Subcutaneous abdominal adipose tissue (tissue), 5 donors: ENCODE measurements around the gene SRRM1.
"Not testable (repeated sequence)": the region's sequence is repeated elsewhere in the genome, so short reads cannot be mapped to it uniquely, and the experiment has no call there.

ENCODE experiments used
- H3K27ac ChIP-seq: one replicate; pipeline ENCODE4 v1.7.0; 2013; ENCODE audit warnings: low read depth, mild to moderate bottlenecking, inconsistent platforms, low read length, moderate library complexity
- H3K27me3 ChIP-seq, 5 donors: one replicate each; pipeline ENCODE4 v1.7.0; 2013; ENCODE audit warnings: low read length in 5 of 5, inconsistent platforms in 1 of 5; ENCODE audit not compliant: control insufficient read depth in 5 of 5, insufficient read depth in 4 of 5
- H3K36me3 ChIP-seq, 5 donors: one replicate each; pipeline ENCODE4 v1.7.0; 2013; ENCODE audit warnings: low read length in 5 of 5; ENCODE audit not compliant: control insufficient read depth in 5 of 5, insufficient read depth in 5 of 5
- H3K4me1 ChIP-seq, 5 donors: one replicate each; pipeline ENCODE4 v1.7.0; 2013; ENCODE audit warnings: low read length in 5 of 5, mild to moderate bottlenecking in 3 of 5, moderate library complexity in 1 of 5; ENCODE audit not compliant: control insufficient read depth in 5 of 5, insufficient read depth in 5 of 5
- H3K4me3 ChIP-seq, 5 donors: one replicate each; pipeline ENCODE4 v1.7.0; 2013; ENCODE audit warnings: low read length in 5 of 5, low read depth in 1 of 5
- H3K9ac ChIP-seq, 5 donors: one replicate each; pipeline ENCODE4 v1.7.0; 2013; ENCODE audit warnings: low read length in 5 of 5, mild to moderate bottlenecking in 4 of 5, moderate library complexity in 3 of 5
- H3K9me3 ChIP-seq, 5 donors: one replicate each; pipeline ENCODE4 v1.7.0; 2013; ENCODE audit warnings: low read length in 5 of 5; ENCODE audit not compliant: control insufficient read depth in 5 of 5
- donor health status: healthy.
- donor health status: healthy.
- donor health status: healthy.
- donor health status: healthy.
- donor health status: healthy.

Gene SRRM1

DNA sequence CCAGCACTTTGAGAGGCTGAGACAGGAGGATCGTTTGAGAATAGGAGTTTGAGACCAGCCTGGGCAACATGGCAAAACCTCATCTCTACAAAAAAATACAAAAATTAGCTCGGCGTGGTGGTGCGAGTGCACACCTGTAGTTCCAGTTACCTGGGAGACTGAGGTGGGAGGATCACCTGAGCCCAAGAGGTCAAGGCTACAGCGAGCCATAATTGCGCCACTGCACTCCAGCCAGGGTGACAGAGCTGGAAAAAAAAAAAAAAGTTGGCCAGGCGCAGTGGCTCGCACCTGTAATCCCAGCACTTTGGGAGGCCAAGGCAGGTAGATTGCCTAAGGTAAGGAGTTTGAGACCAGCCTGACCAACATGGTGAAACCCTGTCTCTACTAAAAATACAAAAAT lies 55.2 kb downstream of the SRRM1 start:
- H3K27ac ChIP-seq: not testable (repeated sequence)
- peaks cover 8 to 36% (median 11%) of the 10 kb centered on the region in 5 donors for H3K4me1 ChIP-seq

DNA sequence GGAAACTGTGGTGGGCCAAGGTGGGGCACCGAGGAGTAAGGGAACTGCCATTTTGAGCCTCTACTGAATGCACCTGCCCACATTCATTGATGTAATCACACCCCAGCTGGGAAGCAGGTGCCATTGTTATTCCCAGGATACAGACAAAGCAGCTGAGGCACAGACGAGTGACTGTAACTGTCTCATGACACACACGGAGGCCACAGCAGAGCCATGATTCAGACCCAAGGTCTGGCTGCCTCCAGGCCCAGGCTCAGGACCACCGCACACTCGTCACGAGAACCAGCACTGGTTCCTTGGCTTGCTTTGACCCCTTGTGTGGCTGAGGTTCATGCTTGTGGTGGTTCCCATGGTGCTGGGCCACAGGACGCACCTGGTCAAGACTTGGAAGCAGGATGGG lies 56.5 kb downstream of the SRRM1 start:
- no peak overlapping the region for H3K4me3 ChIP-seq
- no peak overlapping the region for H3K9ac ChIP-seq
- H3K36me3 ChIP-seq: no peaks in the 10 kb centered on the region
- H3K9me3 ChIP-seq: no peaks in the 10 kb centered on the region
- H3K27ac ChIP-seq: no peak overlapping the region
- peaks cover 0 to 2% (median 0%) of the 10 kb centered on the region in 5 donors for H3K27me3 ChIP-seq
- peaks cover 0 to 30% (median 7%) of the 10 kb centered on the region in 5 donors for H3K4me1 ChIP-seq

More for the DNA sequence above, 55.2 kb downstream of the SRRM1 start:
- H3K27me3 ChIP-seq, H3K9ac ChIP-seq, H3K36me3 ChIP-seq, H3K9me3 ChIP-seq, H3K4me3 ChIP-seq: not testable (repeated sequence)

DNA sequence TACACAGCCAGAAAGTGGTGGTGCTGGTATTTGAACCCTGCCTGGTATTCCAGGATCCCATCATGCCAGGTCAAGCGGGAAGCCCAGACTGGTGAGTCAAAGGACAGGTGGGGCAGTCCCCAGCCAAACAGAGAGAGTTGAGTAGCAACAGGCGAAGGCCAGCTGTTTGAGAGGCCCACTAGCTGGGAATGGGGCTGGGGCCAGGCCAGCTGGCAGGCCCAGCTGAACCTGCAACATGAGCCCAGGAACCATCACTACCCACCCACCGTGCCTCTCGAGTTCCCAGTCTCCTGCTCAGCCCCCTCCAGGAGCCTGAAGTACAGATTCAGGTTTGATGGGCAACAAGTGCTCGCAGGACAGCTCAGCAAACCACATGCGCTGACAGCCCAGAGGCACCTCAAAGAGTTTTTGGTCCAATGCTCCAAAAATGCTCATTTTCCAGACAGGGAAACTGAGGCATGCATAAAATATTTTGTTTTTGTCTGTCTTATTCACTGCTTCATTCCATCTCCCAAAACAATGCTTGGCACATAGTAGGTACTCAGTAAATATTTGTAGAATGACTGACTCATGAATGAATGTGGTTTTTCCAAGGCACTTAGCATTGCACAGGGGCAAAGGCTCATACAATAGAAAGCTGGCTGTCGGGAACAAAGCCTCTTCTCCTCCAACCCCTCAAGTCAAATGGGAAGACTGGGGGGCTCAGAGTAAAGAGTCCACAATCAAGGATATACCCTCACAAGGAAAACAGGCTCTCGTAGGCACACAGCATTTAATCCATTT lies 59.6 kb downstream of the SRRM1 start:
- peaks cover 3 to 27% (median 13%) of the 10 kb centered on the region in 5 donors for H3K4me1 ChIP-seq
- H3K4me3 ChIP-seq: no peak overlapping the region
- no peaks in the 10 kb centered on the region for H3K27me3 ChIP-seq
- H3K9ac ChIP-seq: no peak overlapping the region
- H3K36me3 ChIP-seq: no peaks in the 10 kb centered on the region
- H3K27ac ChIP-seq: no peak overlapping the region
- H3K9me3 ChIP-seq: no peaks in the 10 kb centered on the region

DNA sequence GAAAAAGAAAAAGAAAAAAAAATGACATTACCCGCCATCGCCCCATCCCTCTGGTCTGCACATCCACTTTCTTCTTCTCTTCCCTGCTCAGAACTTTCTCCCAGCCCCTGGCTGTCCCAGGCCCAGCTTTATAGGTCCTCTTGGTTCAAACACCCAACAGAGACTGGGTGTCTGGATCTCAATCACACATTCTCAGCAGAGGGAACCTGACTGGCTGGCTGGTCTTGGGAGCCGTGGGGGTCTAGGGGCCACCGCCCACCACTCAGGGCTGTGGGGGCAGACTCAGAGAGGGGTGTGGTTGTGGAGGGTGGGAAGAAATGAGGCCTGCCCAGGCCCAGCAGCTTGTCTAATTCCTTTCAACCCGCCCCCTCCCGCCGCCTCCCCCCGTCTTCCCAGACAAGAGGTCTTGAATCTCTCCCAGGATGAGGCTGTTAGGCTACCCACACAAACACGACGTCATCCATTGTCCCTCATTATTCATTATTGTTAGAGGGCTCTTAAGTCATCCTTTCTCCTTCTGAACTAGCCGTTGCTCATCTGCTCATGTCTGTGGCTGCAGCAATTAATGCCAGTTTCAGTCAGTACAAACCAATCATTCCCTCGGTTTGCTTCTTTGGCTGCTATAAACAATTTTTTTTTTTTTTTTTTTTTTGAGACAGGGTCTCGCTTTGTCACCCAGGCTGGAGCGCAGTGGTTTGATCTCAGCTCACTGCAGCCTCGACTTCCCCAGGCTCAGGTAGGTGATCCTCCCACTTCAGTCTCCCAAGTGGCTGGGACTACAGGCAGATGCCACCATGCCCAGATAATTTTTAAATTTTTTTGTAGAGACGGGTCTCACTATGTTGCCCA lies 61.5 kb downstream of the SRRM1 start:
- no peaks in the 10 kb centered on the region for H3K36me3 ChIP-seq
- H3K9ac ChIP-seq: peak overlapping the region in 1 of 5 donors; percentile 20
- H3K4me3 ChIP-seq: peak overlapping the region in 3 of 5 donors; percentile 52 to 72 (median 65)
- H3K9me3 ChIP-seq: no peaks in the 10 kb centered on the region
- peaks cover 3 to 20% (median 16%) of the 10 kb centered on the region in 5 donors for H3K4me1 ChIP-seq
- no peaks in the 10 kb centered on the region for H3K27me3 ChIP-seq
- peak overlapping the region; percentile 60 for H3K27ac ChIP-seq

DNA sequence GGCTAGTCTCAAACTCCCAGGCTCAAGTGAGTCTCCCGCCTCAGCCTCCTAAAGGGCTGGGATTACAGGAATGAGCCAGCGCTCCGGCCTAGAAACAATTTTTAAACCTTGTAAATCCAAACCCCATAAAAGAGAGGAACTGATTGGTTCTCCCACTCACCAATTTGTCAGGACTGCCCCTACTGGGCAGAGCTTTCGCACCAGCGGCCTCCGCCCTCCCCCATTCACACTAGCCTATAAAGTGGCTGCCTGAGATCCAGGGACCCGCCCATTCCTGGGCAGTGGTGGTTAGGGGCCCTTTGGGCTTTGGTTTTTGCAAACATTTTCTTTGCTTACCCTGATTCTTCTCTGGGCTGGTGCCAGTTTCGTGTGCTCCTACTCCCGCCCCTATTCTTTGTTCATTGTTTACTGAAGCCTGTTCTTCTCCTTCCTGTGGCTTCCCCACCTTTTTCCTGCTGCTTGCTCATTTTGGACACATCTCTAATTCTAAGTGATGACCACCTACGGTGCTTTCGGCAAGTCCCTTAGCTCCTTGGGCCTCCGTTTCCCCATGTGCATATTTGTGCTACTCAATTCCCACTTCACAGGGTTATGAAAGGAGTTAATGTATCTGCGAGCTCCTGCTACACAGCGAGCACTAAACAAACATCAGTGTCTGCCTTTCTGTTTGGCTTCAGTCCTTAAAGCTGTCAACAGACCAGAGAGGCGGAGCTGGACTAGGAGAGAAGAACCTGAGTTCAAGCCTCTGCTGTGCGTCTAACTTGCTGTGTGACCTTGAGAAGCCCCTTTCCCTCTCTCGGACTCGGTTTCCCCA lies 62.4 kb downstream of the SRRM1 start:
- Histone ChIP-seq H3K27ac (peak overlapping the region; percentile 60), H3K4me1 (peaks cover 3 to 17% (median 14%) of the 10 kb centered on the region in 5 donors), H3K9ac (peak overlapping the region; percentile 19 to 54 (median 43)), H3K36me3 (no peaks in the 10 kb centered on the region), H3K4me3 (peak overlapping the region; percentile 37 to 72 (median 57)), H3K27me3 (no peaks in the 10 kb centered on the region), H3K9me3 (no peaks in the 10 kb centered on the region)

DNA sequence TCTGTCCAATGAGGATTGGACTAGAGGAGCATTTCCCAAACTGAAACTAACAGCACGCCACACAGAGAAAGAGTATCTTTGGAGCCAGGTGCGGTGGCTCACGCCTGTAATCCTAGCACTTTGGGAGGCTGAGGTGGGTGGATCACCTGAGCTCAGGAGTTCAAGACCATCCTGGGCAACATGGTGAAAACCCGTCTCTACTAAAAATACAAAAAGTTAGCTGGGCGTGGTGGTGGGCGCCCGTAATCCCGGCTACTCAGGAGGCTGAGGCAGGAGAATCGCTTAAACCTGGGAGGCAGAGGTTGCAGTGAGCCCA lies 62.9 kb downstream of the SRRM1 start:
- H3K27ac ChIP-seq: peak overlapping the region; percentile 60
- not testable (repeated sequence) for H3K9me3 ChIP-seq, H3K27me3 ChIP-seq, H3K36me3 ChIP-seq
- peak overlapping the region in 4 of 5 donors; percentile 37 to 72 (median 54) for H3K4me3 ChIP-seq
- H3K9ac ChIP-seq: peak overlapping the region in 3 of 5 donors; percentile 19 to 54 (median 43)
- peaks cover 3 to 17% (median 14%) of the 10 kb centered on the region in 5 donors for H3K4me1 ChIP-seq

DNA sequence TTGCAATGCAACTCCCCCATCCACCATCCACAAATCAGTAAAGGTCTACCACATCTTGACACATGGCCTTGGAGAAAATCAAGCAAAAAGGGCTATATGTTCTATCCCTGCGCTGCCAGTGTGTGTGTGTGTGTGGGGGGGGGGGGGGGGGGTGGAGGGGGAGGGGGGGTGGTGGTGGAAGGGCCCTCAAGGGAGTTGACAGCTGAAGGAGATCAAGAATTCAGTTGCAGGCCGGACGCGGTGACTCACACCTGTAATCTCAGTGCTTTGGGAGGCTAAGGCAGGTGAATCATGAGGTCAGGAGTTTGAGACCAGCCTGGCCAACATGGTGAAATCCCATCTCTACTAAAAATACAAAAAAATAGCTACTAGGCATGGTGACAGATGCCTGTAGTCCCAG lies 64.6 kb downstream of the SRRM1 start:
- Histone ChIP-seq H3K9ac (no peak overlapping the region), H3K27me3 (no peaks in the 10 kb centered on the region), H3K27ac (no peak overlapping the region), H3K4me3 (no peak overlapping the region), H3K36me3 (no peaks in the 10 kb centered on the region), H3K4me1 (peaks cover 3 to 17% (median 14%) of the 10 kb centered on the region in 5 donors), H3K9me3 (no peaks in the 10 kb centered on the region)

DNA sequence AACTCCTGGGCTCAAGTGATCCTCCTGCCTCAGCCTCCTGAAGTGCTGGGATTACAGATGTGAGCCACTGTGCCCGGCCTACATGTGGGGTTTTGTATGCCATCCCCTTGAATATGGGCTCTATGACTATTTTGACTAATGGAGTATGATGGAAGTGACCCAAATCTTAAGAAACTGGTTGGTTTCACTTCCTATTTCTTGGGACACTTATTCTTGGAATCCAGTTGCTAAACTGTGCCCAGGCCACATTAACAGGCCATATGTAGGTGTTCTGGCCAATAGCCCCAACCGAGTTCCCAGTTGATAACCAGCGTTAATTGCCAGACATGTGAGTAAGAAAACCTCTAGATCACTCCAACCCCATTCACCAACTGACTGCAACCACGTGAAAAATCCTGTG lies 65.8 kb downstream of the SRRM1 start:
- H3K4me1 ChIP-seq: peaks cover 3 to 17% (median 14%) of the 10 kb centered on the region in 5 donors
- no peaks in the 10 kb centered on the region for H3K36me3 ChIP-seq
- no peaks in the 10 kb centered on the region for H3K9me3 ChIP-seq
- no peak overlapping the region for H3K4me3 ChIP-seq
- no peak overlapping the region for H3K27ac ChIP-seq
- no peaks in the 10 kb centered on the region for H3K27me3 ChIP-seq
- no peak overlapping the region for H3K9ac ChIP-seq

DNA sequence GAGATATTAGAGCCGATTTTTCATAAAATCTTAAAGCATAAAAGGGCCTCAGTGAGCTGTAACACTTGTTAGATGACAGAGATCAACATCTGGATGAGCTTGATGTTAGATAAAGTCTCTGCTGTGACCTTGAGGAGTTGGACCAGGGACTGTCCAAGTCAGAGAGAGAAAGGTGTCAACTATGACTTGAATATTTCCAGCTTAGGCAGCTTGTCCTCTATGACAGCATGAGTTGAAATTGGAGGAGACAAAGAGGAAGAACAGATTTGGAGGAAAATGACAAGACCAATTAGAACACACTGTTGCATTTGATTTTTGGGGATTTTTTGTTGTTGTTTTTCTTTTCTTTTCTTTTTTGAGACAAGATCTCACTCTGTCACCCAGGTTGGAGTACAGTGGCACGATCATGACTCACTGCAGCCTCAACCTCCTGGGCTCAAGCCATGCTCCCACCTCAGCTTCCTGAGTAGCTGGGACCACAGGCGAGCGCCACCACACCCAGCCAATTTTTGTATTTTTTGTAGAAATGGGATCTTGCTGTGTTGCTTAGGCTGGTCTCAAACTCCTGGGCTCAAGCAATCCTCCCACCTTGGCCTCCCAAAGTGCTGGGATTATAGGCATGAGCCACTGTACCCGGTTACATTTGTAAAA lies 66.8 kb downstream of the SRRM1 start:
- no peaks in the 10 kb centered on the region for H3K36me3 ChIP-seq
- H3K27ac ChIP-seq: no peak overlapping the region
- no peaks in the 10 kb centered on the region for H3K9me3 ChIP-seq
- no peaks in the 10 kb centered on the region for H3K27me3 ChIP-seq
- H3K9ac ChIP-seq: no peak overlapping the region
- H3K4me1 ChIP-seq: peaks cover 3 to 13% (median 10%) of the 10 kb centered on the region in 5 donors
- no peak overlapping the region for H3K4me3 ChIP-seq
